ENCODE results near the gene MIEN1. TPM values are rescaled to one million over a fixed set of nuclear protein-coding genes. Genes with fewer than 3 reads are reported as not detected.

The MIEN1 gene
- total and polyA plus RNA-seq, 2 of the 13 experiments (the other 11 are each of a cell fraction or from before 2014, with no cell fraction given): 40.6 to 56.6 TPM

DNA sequence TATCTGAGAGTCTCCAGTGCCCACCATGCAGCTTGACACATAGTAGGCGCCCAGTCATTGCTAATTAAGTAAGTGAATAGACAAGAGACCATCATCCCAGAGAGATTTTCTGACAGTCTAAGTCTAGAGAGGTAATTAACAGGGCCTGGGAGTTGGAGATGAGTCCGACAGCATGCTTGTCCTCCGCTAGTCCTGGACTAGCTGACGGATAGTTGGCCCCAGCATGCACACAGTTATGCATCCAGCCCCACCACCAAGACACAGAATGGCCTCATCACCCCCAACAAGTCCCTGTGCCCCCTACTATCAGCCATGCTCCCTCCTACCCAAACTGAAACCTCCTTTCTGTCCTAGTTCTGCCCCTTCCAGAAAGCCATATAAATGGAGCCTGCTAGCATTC, 17.4 kb upstream of the MIEN1 start:
- Histone ChIP-seq H2AFZ (ENCODE audit: low read length) (no peak overlapping the region), H3K27ac (ENCODE audit: extremely low read length, insufficient read depth, low read length) (no peak overlapping the region), H3K4me1 (ENCODE audit: insufficient read depth, low read length) (peaks cover 47% of the 10 kb centered on the region), H3K36me3 (replicated peaks in 1 of 2; ENCODE audit: control insufficient read depth in 1 of 2, insufficient read depth in 2 of 2, low read length in 2 of 2) (peaks cover 34 to 42% of the 10 kb centered on the region in 2 experiments), H4K20me1 (ENCODE audit: insufficient read depth, low read length) (no peaks in the 10 kb centered on the region; the same call in 1 of the 2 replicates), H3K9me3 (ENCODE audit: low read length) (no peaks in the 10 kb centered on the region), H3K79me2 (ENCODE audit: insufficient read depth, low read length) (peaks cover 2% of the 10 kb centered on the region), H3K4me2 (ENCODE audit: low read depth, low read length) (no peak overlapping the region), H3K4me3 (replicated peaks in 1 of 3; ENCODE audit: insufficient read depth in 1 of 3, low read depth in 2 of 3, low read length in 3 of 3) (no peak overlapping the region), H3K27me3 (ENCODE audit: control insufficient read depth in 1 of 2, insufficient read depth in 2 of 2, low read length in 2 of 2) (no peaks in the 10 kb centered on the region), H3K9ac (ENCODE audit: insufficient read depth, low read depth, low read length) (no peak overlapping the region)
- BruUV-seq (replicated peaks): no TSS peak
- ATAC-seq (no peak), DNase-seq (ENCODE audit: low spot score) (no peak), FAIRE-seq (no peak)
- intact Hi-C loops (cut with micrococcal nuclease; ENCODE audit: unreplicated experiment) (no loop called here), in situ Hi-C loops (cut with HindIII; ENCODE audit: extremely low pct_ligation_motif_present, low pct_unique_long_range_greater_than_20kb) (no loop called here)
- WGBS (ENCODE audit: low lambda C conversion rate): 93% methylated on average over 2 of the region's 4 CpGs
- CTCF ChIA-PET (ENCODE audit: low intra/inter-chr PET ratio, low total read pairs): interaction anchor here (1.3 kb wide), 1 partner anchor 126 kb away, joined by 4 read pairs; no protein-coding TSS in a partner anchor
- POLR2A ChIA-PET: interaction anchor here (4.6 to 5.2 kb wide), 3 partner anchors 8 to 52 kb away, joined by 22 to 79 read pairs (median 33); no protein-coding TSS in a partner anchor
- TF ChIP-seq CENPX (CRISPR knock-in tag; IDR thresholded peaks at IDR 0.05): no peak
- TF ChIP-seq, protein P1, sequence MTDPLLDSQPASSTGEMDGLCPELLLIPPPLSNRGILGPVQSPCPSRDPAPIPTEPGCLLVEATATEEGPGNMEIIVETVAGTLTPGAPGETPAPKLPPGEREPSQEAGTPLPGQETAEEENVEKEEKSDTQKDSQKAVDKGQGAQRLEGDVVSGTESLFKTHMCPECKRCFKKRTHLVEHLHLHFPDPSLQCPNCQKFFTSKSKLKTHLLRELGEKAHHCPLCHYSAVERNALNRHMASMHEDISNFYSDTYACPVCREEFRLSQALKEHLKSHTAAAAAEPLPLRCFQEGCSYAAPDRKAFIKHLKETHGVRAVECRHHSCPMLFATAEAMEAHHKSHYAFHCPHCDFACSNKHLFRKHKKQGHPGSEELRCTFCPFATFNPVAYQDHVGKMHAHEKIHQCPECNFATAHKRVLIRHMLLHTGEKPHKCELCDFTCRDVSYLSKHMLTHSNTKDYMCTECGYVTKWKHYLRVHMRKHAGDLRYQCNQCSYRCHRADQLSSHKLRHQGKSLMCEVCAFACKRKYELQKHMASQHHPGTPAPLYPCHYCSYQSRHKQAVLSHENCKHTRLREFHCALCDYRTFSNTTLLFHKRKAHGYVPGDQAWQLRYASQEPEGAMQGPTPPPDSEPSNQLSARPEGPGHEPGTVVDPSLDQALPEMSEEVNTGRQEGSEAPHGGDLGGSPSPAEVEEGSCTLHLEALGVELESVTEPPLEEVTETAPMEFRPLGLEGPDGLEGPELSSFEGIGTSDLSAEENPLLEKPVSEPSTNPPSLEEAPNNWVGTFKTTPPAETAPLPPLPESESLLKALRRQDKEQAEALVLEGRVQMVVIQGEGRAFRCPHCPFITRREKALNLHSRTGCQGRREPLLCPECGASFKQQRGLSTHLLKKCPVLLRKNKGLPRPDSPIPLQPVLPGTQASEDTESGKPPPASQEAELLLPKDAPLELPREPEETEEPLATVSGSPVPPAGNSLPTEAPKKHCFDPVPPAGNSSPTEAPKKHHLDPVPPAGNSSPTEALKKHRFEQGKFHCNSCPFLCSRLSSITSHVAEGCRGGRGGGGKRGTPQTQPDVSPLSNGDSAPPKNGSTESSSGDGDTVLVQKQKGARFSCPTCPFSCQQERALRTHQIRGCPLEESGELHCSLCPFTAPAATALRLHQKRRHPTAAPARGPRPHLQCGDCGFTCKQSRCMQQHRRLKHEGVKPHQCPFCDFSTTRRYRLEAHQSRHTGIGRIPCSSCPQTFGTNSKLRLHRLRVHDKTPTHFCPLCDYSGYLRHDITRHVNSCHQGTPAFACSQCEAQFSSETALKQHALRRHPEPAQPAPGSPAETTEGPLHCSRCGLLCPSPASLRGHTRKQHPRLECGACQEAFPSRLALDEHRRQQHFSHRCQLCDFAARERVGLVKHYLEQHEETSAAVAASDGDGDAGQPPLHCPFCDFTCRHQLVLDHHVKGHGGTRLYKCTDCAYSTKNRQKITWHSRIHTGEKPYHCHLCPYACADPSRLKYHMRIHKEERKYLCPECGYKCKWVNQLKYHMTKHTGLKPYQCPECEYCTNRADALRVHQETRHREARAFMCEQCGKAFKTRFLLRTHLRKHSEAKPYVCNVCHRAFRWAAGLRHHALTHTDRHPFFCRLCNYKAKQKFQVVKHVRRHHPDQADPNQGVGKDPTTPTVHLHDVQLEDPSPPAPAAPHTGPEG (CRISPR knock-in tag; IDR thresholded peaks at IDR 0.05): no peak
- no peak for TF ChIP-seq ZBTB7A (CRISPR knock-in tag; IDR thresholded peaks at IDR 0.05)
- TF ChIP-seq, protein P2, sequence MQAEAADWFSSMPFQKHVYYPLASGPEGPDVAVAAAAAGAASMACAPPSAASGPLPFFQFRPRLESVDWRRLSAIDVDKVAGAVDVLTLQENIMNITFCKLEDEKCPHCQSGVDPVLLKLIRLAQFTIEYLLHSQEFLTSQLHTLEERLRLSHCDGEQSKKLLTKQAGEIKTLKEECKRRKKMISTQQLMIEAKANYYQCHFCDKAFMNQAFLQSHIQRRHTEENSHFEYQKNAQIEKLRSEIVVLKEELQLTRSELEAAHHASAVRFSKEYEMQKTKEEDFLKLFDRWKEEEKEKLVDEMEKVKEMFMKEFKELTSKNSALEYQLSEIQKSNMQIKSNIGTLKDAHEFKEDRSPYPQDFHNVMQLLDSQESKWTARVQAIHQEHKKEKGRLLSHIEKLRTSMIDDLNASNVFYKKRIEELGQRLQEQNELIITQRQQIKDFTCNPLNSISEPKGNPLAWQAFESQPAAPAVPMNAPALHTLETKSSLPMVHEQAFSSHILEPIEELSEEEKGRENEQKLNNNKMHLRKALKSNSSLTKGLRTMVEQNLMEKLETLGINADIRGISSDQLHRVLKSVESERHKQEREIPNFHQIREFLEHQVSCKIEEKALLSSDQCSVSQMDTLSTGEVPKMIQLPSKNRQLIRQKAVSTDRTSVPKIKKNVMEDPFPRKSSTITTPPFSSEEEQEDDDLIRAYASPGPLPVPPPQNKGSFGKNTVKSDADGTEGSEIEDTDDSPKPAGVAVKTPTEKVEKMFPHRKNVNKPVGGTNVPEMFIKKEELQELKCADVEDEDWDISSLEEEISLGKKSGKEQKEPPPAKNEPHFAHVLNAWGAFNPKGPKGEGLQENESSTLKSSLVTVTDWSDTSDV (CRISPR knock-in tag; IDR thresholded peaks at IDR 0.05): peak; percentile 43; the same call in 1 of the 2 replicates
- TF ChIP-seq RBFOX2 (IDR thresholded peaks at IDR 0.05; ENCODE audit: low read depth, low read length): peak; percentile 23; the same call in 1 of the 2 replicates
- TF ChIP-seq MAFF (IDR thresholded peaks at IDR 0.05; ENCODE audit: low read depth, low read length): no peak
- TF ChIP-seq KLF12 (CRISPR knock-in tag; IDR thresholded peaks at IDR 0.05; ENCODE audit: borderline replicate concordance): no peak
- TF ChIP-seq ZKSCAN1 (IDR thresholded peaks at IDR 0.05; ENCODE audit: low read length): peak; percentile 30; the same call in 1 of the 2 replicates
- peak in 1 of 2 experiments; percentile 32; a peak in 1 of 4 replicates for TF ChIP-seq POLR2A (IDR thresholded peaks at IDR 0.05; ENCODE audit: insufficient read depth in 1 of 2, low read depth in 2 of 2, low read length in 2 of 2)
- TF ChIP-seq, protein P3, sequence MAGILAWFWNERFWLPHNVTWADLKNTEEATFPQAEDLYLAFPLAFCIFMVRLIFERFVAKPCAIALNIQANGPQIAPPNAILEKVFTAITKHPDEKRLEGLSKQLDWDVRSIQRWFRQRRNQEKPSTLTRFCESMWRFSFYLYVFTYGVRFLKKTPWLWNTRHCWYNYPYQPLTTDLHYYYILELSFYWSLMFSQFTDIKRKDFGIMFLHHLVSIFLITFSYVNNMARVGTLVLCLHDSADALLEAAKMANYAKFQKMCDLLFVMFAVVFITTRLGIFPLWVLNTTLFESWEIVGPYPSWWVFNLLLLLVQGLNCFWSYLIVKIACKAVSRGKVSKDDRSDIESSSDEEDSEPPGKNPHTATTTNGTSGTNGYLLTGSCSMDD (CRISPR knock-in tag; IDR thresholded peaks at IDR 0.05): no peak
- no peak for TF ChIP-seq RARA (CRISPR knock-in tag; IDR thresholded peaks at IDR 0.05)
- 0 out of 2 replicates have a peak, but pooled peaks have one; percentile 13 for TF ChIP-seq ZGPAT (CRISPR knock-in tag; IDR thresholded peaks at IDR 0.05)
- TF ChIP-seq POLR2AphosphoS5 (IDR thresholded peaks at IDR 0.05; ENCODE audit: low read depth, low read length): peak; percentile 50; the same call in 1 of the 2 replicates
- TF ChIP-seq NRL (CRISPR knock-in tag; IDR thresholded peaks at IDR 0.05; ENCODE audit: borderline replicate concordance): 0 out of 2 replicates have a peak, but pooled peaks have one; percentile 22

Data from HepG2 (cell line).